AG09309 (cell line): ENCODE results near the gene CGGBP1.
A peak's percentile ranks its signal among the peaks of the same experiment; 100 is the strongest.

Source experiments
- DNase-seq: peaks from one replicate; pipeline ENCODE4 v3.0.0-alpha.2; 2010; ENCODE audit warnings: low read depth
- H3K4me3 ChIP-seq: 2 replicates; pipeline ENCODE4 v1.5.1; 2011; ENCODE audit warnings: mild to moderate bottlenecking, low read depth, low read length, moderate library complexity; ENCODE audit not compliant: control insufficient read depth
- TF ChIP-seq, protein P1 (sequence below): IDR thresholded peaks from 2 replicates; pipeline ENCODE4 v1.5.1; 2011; ENCODE audit warnings: mild to moderate bottlenecking, low read depth, low read length, inconsistent platforms; ENCODE audit not compliant: insufficient read depth, control insufficient read depth; ENCODE audit errors: missing control alignments

Gene CGGBP1, protein sequence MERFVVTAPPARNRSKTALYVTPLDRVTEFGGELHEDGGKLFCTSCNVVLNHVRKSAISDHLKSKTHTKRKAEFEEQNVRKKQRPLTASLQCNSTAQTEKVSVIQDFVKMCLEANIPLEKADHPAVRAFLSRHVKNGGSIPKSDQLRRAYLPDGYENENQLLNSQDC

DNA sequence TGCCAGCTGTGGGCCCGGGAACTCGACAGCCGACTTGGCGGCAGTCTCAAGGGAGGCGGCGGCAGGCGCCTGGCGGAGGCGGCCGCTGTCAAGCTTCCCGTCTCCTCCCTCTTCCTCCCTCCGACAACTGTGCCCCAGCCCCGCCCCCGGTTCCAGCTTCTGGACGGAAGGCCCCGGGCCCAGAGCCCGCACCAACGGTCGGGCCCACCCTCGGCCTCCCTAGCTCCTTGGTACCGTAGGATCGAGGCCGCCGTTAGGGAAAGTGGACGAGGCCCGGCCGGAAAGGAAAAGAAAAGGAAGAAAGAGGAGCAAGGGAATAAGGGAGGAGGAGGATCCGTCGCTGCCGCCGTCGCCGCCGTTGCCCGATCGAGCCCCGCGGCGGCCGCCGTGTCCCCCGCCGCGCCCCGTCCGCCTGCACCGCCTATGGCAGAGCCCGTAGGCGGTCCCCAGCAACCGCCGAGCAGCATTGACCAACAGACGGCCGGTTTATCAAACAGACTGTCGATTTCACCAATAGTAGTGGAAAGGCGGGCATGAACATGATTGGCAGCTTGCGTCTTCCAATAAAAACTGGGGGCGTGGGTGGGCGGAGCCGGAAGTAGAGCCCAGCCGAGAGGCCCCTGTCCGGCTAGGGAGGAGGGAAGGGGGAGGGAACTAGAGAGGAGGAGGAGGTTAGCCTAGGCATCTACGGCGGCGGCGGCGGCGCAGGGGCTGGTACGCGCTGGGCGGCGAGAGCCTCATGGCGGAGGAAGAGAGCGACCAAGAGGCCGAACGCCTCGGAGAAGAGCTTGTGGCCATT is at the start of gene CGGBP1, which contains the start of gene ZNF654:
Gene CGGBP1 (minus strand): TSS at position 425 of the 799 bp plus-strand sequence. CDS start 3,029 bp downstream, outside the sequence.
Gene ZNF654 (plus strand): TSS at position 675 of the 799 bp plus-strand sequence. CDS start 65 bp downstream, at position 740.
- H3K4me3 ChIP-seq, result peak within 1 kb of the TSS; percentile 100
- TF ChIP-seq, protein P1, sequence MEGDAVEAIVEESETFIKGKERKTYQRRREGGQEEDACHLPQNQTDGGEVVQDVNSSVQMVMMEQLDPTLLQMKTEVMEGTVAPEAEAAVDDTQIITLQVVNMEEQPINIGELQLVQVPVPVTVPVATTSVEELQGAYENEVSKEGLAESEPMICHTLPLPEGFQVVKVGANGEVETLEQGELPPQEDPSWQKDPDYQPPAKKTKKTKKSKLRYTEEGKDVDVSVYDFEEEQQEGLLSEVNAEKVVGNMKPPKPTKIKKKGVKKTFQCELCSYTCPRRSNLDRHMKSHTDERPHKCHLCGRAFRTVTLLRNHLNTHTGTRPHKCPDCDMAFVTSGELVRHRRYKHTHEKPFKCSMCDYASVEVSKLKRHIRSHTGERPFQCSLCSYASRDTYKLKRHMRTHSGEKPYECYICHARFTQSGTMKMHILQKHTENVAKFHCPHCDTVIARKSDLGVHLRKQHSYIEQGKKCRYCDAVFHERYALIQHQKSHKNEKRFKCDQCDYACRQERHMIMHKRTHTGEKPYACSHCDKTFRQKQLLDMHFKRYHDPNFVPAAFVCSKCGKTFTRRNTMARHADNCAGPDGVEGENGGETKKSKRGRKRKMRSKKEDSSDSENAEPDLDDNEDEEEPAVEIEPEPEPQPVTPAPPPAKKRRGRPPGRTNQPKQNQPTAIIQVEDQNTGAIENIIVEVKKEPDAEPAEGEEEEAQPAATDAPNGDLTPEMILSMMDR, result no peak
- peak; percentile 97 for DNase-seq

DNA sequence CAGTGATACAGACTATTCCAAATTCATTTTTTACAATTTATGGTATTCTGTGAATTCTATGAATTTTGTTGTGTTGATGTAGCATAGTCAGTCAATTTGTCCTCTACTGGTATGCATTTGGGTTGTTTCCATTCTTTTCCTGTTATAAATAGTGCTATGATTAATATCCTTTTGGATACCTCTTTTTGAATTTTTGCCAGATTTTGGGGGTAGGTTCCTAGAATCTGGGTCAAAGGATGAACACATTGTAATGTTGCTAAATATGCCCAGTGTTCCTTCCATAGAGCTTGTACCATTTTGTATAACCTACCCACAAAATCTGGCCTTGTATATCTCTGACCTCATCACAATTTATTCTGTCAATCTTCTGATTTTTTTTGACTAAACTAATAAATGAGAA is 46.5 kb upstream of the CGGBP1 start:
- TF ChIP-seq, protein P1, result no peak
- H3K4me3 ChIP-seq, result no peak overlapping the region
- no peak for DNase-seq

- H3K4me3 ChIP-seq, result no peak overlapping the region
- DNase-seq, result no peak
- TF ChIP-seq, protein P1, result no peak
Measured at GRCh38 chr3:88101142-88101541, 42.3 kb upstream of the CGGBP1 start.

DNA sequence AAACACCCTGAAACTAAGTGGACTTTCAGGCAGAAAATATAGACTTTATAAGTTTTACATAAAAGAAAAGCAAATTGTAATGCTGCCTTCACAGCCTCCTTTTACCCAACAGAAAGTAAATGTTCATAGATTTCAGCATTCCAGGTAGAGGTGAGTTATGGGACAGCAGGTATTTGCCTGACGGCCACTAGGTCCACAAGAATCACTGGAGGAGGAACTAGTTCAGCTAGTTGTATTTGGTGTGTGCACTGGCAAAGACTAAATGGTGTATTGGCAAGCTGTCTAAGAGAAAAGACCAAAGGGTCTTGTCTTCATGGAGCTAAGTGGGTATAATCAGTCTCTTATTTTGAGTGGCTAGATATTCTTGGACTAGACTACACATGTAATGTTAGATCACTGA is 34.5 kb upstream of the CGGBP1 start:
- TF ChIP-seq, protein P1, result no peak
- no peak overlapping the region for H3K4me3 ChIP-seq
- no peak for DNase-seq

DNA sequence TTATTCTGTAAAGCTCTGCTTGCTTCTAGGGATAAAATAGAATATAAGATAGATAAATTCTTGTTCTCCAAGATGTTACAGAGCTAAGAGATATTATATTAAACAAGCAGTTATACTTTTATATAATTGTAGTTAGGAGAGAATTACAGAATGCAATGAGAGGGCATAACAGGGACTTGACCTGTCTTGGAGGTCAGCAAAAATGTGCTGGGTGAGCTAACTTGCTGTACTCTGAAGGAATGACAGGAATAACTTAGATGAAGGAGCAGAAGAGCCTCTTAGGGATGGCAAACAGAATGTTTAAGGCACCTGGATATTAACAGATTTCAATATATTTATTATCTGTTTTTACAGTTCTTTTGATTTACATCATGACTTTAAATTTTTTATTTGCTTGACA is 33.5 kb upstream of the CGGBP1 start:
- DNase-seq, result no peak
- no peak overlapping the region for H3K4me3 ChIP-seq
- TF ChIP-seq, protein P1, result no peak

DNA sequence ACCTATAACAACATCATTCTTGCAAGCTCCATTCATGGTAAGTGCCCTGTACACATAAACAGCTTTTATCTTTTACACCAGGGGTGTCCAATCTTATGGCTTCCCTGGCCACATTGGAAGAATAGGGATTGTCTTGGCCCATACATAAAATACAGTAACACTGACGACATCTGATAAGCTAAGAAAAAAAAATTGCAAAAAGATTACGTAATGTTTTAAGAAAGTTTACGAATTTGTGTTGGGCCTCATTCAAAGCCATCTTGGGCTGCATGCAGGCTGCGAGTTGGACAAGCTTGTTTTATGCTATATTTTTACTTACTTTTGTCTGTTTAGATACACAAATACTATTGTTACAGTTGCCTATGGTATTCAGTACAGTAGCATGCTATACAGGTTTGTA is 31.9 kb upstream of the CGGBP1 start:
- no peak for DNase-seq
- H3K4me3 ChIP-seq, result no peak overlapping the region
- TF ChIP-seq, protein P1, result no peak

DNA sequence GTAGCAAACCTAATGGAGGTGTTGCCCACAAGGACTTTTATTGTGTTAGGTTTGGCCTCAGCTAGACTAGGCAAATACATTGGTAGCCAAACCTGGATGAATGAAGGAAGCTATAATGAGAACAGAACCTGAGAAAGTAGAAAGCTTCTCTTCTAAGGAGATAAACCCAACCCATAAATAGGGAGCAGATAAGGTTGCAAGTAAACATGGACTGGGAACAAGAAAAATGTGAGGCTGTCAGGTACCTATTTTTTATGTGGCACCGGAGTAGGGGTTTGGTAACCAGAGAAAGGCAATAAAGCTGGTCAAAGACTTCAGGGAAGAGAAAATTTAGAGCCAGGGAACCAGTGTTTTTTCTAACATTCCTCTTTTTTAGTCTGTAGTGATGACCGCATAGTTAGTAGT is 25.3 kb upstream of the CGGBP1 start:
- no peak overlapping the region for H3K4me3 ChIP-seq
- DNase-seq, result no peak
- TF ChIP-seq, protein P1, result no peak
